Measurements from ENCODE around the gene CAVIN2.

- TF ChIP-seq EP300 (IDR thresholded peaks at IDR 0.05) (no peak), POLR2A (IDR thresholded peaks at IDR 0.05) (no peak)
- TF ChIP-seq, protein P1, sequence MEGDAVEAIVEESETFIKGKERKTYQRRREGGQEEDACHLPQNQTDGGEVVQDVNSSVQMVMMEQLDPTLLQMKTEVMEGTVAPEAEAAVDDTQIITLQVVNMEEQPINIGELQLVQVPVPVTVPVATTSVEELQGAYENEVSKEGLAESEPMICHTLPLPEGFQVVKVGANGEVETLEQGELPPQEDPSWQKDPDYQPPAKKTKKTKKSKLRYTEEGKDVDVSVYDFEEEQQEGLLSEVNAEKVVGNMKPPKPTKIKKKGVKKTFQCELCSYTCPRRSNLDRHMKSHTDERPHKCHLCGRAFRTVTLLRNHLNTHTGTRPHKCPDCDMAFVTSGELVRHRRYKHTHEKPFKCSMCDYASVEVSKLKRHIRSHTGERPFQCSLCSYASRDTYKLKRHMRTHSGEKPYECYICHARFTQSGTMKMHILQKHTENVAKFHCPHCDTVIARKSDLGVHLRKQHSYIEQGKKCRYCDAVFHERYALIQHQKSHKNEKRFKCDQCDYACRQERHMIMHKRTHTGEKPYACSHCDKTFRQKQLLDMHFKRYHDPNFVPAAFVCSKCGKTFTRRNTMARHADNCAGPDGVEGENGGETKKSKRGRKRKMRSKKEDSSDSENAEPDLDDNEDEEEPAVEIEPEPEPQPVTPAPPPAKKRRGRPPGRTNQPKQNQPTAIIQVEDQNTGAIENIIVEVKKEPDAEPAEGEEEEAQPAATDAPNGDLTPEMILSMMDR (IDR thresholded peaks at IDR 0.05), result peak in 2 of 4 experiments; percentile 6 to 14
These were observed 23.9 kb upstream of the CAVIN2 start for GRCh38 chr2:191870744-191871143.
